ENCODE measurements around the gene STIP1. TPM values are rescaled to one million over a fixed set of nuclear protein-coding genes. Genes with fewer than 3 reads are reported as not detected.

Gene STIP1
- total RNA-seq, 1 experiment from 2014 or later: 557 TPM

GRCh38 chr11:64238999-64239398 lies 53.0 kb downstream of the STIP1 start:
- Histone ChIP-seq H3K4me2 (ENCODE audit: low read length) (no peak overlapping the region), H3K9me2 (replicated peaks; ENCODE audit: low read length) (no peaks in the 10 kb centered on the region), H3K4me3 (ENCODE audit: low read length) (no peak overlapping the region), H2AFZ (ENCODE audit: low read length) (no peak overlapping the region), H3K27ac (ENCODE audit: low read length) (no peak overlapping the region), H3F3A (ENCODE audit: low read length, unreplicated experiment) (peaks cover 16% of the 10 kb centered on the region), H4K20me1 (ENCODE audit: low read length) (no peaks in the 10 kb centered on the region), H3K4me1 (ENCODE audit: insufficient read depth, low read length) (peaks cover 65% of the 10 kb centered on the region), H3K36me3 (ENCODE audit: low read depth, low read length) (peaks cover 7% of the 10 kb centered on the region; the same call in 1 of the 2 replicates), H3K9me3 (ENCODE audit: low read length) (no peaks in the 10 kb centered on the region), H3K79me2 (ENCODE audit: low read length) (peaks cover 31% of the 10 kb centered on the region), H3K27me3 (ENCODE audit: low read length) (no peaks in the 10 kb centered on the region), H3K9ac (ENCODE audit: low read length) (no peak overlapping the region)
- ChIA-PET CTCF (no interaction called here), POLR2A (ENCODE audit: unreplicated experiment) (no interaction called here)
- intact Hi-C loops (cut with micrococcal nuclease): no loop called here
- no TSS peak for BruUV-seq (replicated peaks)
- no peak for DNase-seq
- no peak for TF ChIP-seq EZH2phosphoT487 (IDR thresholded peaks at IDR 0.05; ENCODE audit: borderline replicate concordance, low read length)
- no peak for TF ChIP-seq EZH2 (IDR thresholded peaks at IDR 0.05; ENCODE audit: low read length, unreplicated experiment)
- no peak for TF ChIP-seq CTCF (conservative IDR thresholded peaks at IDR 0.05; ENCODE audit: low read depth, low read length)
- no peak for ATAC-seq

- ChIA-PET CTCF (no interaction called here), POLR2A (ENCODE audit: unreplicated experiment) (interaction anchor here (0.6 kb wide), 2 partner anchors 11 to 1513 kb away, joined by 3 to 4 read pairs; partner anchors contain the start of gene HNRNPUL2)
- no peak overlapping the region for H3K9ac ChIP-seq (ENCODE audit: low read length)
- peaks cover under 1% of the 10 kb centered on the region; the same call in 1 of the 2 replicates for H4K20me1 ChIP-seq (ENCODE audit: low read length)
- H3K4me3 ChIP-seq (ENCODE audit: low read length): no peak overlapping the region; the same call in 1 of the 2 replicates
- no peak for ATAC-seq
- peaks cover 16% of the 10 kb centered on the region for H3F3A ChIP-seq (ENCODE audit: low read length, unreplicated experiment)
- peaks cover 12% of the 10 kb centered on the region; the same call in 1 of the 2 replicates for H3K36me3 ChIP-seq (ENCODE audit: low read depth, low read length)
- intact Hi-C loops (cut with micrococcal nuclease): loop anchor here (2.0 kb wide), 1 partner anchor 65 kb away; the partner anchor contains the start of gene ESRRA
- H3K27ac ChIP-seq (ENCODE audit: low read length): peak overlapping the region; percentile 98
- H3K9me3 ChIP-seq (ENCODE audit: low read length): no peaks in the 10 kb centered on the region
- peak overlapping the region; percentile 94 for H3K4me2 ChIP-seq (ENCODE audit: low read length)
- no peak overlapping the region for H2AFZ ChIP-seq (ENCODE audit: low read length)
- DNase-seq: no peak
- H3K4me1 ChIP-seq (ENCODE audit: insufficient read depth, low read length): peaks cover 72% of the 10 kb centered on the region
- no peaks in the 10 kb centered on the region for H3K9me2 ChIP-seq (replicated peaks; ENCODE audit: low read length)
- no peak for TF ChIP-seq EZH2phosphoT487 (IDR thresholded peaks at IDR 0.05; ENCODE audit: borderline replicate concordance, low read length)
- TF ChIP-seq CTCF (conservative IDR thresholded peaks at IDR 0.05; ENCODE audit: low read depth, low read length): no peak
- TF ChIP-seq EZH2 (IDR thresholded peaks at IDR 0.05; ENCODE audit: low read length, unreplicated experiment): no peak
- peaks cover 39% of the 10 kb centered on the region for H3K79me2 ChIP-seq (ENCODE audit: low read length)
- H3K27me3 ChIP-seq (ENCODE audit: low read length): no peaks in the 10 kb centered on the region
- BruUV-seq (replicated peaks): no TSS peak
These were observed 53.9 kb downstream of the STIP1 start for GRCh38 chr11:64239662-64240434.
